GM21381 (cell line): ENCODE data around the gene CCPG1.
"Not testable (repeated sequence)": the region's sequence is repeated elsewhere in the genome, so short reads cannot be mapped to it uniquely, and the experiment has no call there.

ENCODE experiments used
- ATAC-seq: cut with Tn5 transposase; IDR thresholded peaks from one replicate; pipeline ENCODE4 v1.9.1; 2021; ENCODE audit warnings: mild to moderate bottlenecking, moderate library complexity; ENCODE audit not compliant: unreplicated experiment

Gene CCPG1

GRCh38 chr15:55408012-55408928 is at the start of gene CCPG1, which contains the start of gene PIERCE2:
CCPG1 (minus strand) TSS chr15:55408359; CDS start chr15:55389424, 18,935 bp downstream.
PIERCE2 (plus strand) TSS chr15:55408495; CDS start chr15:55408769, 274 bp downstream.
- peak; percentile 94 for ATAC-seq

GRCh38 chr15:55457401-55458022 is 49.4 kb upstream of the CCPG1 start:
- no peak for ATAC-seq

- ATAC-seq: not testable (repeated sequence)
These were observed 38.9 kb upstream of the CCPG1 start for GRCh38 chr15:55447030-55447394.

- not testable (repeated sequence) for ATAC-seq
These were observed 38.3 kb upstream of the CCPG1 start for GRCh38 chr15:55446379-55447029.

GRCh38 chr15:55445936-55446335 is 37.8 kb upstream of the CCPG1 start:
- ATAC-seq: not testable (repeated sequence)

- not testable (repeated sequence) for ATAC-seq
These were observed 35.0 kb upstream of the CCPG1 start for GRCh38 chr15:55443141-55443540.

GRCh38 chr15:55434989-55435825 is 27.0 kb upstream of the CCPG1 start:
- no peak for ATAC-seq

- ATAC-seq: no peak
These were observed 13.9 kb upstream of the CCPG1 start for GRCh38 chr15:55422089-55422488.

- no peak for ATAC-seq
These were observed 12.2 kb upstream of the CCPG1 start for GRCh38 chr15:55420171-55420866.

GRCh38 chr15:55417678-55418077 is 9.5 kb upstream of the CCPG1 start:
- ATAC-seq: not testable (repeated sequence)

GRCh38 chr15:55408976-55409375 is 817 bp upstream of the CCPG1 start:
- ATAC-seq: not testable (repeated sequence)

- ATAC-seq: no peak
These were observed 604 bp downstream of the CCPG1 start for GRCh38 chr15:55407498-55408011.

- no peak for ATAC-seq
These were observed 4.6 kb downstream of the CCPG1 start for GRCh38 chr15:55403531-55403930.

GRCh38 chr15:55402707-55403106 is 5.5 kb downstream of the CCPG1 start:
- peak; percentile 44 for ATAC-seq

- no peak for ATAC-seq
These were observed 6.3 kb downstream of the CCPG1 start for GRCh38 chr15:55401786-55402246.

- ATAC-seq: not testable (repeated sequence)
These were observed 8.1 kb downstream of the CCPG1 start for GRCh38 chr15:55400050-55400449.

GRCh38 chr15:55398243-55398642 is 9.9 kb downstream of the CCPG1 start:
- no peak for ATAC-seq

GRCh38 chr15:55394694-55395093 is 13.5 kb downstream of the CCPG1 start:
- no peak for ATAC-seq

- no peak for ATAC-seq
These were observed 18.9 kb downstream of the CCPG1 start for GRCh38 chr15:55389264-55389607.

- no peak for ATAC-seq
These were observed 21.1 kb downstream of the CCPG1 start for GRCh38 chr15:55387027-55387426.
